IPS-NIHi11 (cell line): ENCODE data around the gene RPS3.

Source experiments
- DNase-seq: peaks from one replicate; pipeline ENCODE4 v3.0.0; 2012; ENCODE audit warnings: mixed read lengths, low spot score

RPS3 gene

GRCh38 chr11:75435571-75435925 lies 36.2 kb downstream of the RPS3 start:
- DNase-seq, result no peak

DNA sequence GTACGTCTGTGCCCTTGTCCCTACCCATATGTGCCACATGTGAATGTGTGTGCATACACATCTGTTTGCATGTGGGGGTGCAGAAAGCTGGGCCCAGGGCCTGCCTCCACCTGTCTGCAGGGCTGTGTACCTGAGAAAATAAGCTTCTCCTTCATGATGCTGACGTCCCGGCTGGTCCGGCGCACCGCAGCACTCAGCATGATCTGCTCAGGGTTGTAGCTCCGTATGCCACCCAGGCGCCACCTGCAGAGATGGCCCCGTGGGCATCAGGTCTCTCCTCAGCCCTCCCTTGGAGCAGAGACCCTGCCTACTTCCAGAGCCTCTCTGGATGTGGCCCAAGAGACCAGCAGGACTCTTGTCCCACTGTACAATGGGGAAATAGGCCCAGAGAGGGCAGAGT lies 37.5 kb downstream of the RPS3 start:
- DNase-seq, result no peak

- DNase-seq, result no peak
Observed at GRCh38 chr11:75437966-75438659, 38.8 kb downstream of the RPS3 start.

DNA sequence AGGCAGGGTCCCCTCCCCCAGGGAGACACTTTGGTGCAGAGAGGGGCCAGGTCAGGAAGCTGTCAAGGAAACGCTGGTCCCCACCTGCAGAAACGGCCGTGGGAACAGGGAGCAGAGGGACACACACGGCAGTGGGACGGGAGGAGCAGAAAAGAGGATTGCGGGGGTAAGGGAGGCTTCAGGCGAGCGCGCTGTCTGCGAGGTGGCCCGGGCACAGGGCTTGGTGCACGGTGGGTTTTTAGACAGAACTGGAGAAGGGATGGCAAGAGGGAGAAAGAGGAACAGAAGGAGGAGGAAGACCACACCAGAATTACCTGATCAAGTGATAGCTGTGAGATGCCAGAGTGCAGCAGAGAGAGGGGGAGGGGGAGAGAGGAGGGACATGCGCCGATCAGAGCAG lies 39.7 kb downstream of the RPS3 start:
- DNase-seq, result no peak

DNA sequence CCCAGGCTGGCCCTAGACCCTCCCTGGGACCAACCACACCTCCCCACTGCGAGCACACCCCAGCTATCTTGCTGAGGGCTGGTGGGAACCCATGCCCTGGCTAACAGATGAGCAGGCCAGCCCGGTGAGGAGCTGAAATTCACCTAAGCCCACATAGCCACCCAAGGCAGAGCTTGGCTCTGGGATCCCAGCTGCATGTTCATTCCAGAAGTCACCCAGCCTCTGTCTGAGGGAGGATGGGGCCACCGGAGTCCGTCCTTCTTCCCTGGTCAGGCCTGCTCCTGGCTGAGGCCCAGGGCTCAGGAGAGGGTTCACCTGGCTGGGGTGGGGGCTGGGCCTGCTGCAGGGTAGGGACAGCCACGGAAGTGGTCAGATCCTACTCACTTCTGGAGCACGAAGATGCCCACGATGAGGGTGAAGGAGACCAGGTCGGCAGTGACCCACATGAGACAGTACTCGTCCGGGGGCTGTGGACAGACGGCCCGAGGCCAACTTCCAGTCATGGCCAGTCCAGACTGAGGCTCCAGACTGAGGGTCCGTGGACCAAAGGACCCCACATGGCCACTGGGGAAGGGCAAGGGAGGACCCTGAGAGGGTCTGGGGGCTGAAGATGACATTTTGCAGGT lies 40.3 kb downstream of the RPS3 start:
- DNase-seq, result no peak

DNA sequence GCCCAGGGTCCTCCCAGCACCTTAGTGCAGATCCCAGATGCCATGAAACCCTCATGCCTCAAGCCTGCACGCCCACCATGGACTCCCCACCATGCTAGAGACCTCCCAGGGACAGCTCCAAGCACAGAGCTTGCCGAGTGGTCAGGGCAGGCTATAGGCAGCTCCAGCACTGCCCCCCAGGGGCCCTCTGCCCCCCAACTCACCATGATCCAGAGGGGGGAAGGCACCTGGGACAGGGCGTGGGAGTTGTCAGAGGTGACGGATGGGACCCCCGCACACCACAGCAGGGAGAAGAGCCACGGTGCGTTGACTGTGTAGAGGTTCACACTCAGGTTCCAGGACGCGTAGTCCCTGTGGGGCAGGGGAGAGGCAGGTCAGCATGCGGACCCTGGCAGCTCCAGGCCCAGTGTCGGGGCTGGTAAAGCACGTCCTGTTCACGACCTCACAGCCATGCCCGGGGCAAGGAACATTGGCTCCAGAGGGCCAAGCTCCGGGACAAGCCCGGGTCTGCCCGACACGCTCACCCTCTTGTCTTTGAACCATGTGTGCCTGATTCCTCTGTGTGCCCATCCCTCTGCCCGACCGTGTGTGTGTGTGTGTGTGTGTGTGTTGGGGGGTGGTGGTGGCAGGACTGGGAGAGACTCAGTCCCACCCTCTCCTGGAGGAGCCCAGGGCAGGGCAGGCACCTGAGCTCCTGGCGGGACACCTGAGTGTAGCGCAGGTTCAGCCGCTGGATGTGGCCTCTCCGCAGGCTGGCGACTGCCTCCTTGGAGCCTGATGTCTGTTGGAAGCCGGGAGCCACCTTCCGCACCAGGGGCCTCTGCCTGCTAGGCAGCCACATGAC lies 41.9 kb downstream of the RPS3 start:
- no peak for DNase-seq

- DNase-seq, result no peak
Observed at GRCh38 chr11:75441804-75442132, 42.5 kb downstream of the RPS3 start.

DNA sequence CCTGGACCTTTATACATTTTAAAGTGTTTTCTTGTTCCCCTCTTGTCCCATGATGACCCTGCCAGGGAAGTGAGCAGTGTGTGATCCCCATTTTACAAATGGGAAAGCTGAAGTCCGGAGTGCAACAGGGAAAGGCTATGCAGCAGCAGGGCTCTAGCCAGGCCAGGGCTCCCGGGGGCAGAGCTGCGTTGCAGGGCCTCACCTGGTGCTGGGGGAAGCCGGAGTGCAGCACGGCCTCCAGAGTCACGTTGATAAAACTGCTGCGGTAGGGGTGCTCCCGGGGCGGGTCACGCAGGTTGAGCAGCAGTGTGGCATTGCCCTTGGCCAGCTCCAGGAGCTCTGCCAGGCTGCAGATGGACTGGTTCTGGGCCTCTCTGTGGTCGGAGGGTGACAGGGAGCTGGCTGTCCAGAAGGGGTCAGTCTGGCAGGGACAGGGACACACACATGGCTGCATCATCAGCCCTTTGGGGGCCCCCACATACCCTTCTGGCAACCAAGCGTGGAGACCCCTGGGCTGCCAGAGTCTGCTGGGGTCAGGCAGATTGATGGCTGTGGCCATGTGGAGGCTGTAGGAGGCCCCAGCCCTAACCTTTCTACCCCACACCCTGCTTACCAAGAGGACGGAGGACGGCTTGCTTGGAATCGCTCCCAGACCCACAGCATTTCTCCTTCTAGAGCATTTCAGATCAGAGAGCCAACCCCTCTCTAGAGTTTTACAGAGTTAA lies 43.0 kb downstream of the RPS3 start:
- DNase-seq, result no peak

- DNase-seq, result no peak
Observed at GRCh38 chr11:75443043-75443442, 43.7 kb downstream of the RPS3 start.

DNA sequence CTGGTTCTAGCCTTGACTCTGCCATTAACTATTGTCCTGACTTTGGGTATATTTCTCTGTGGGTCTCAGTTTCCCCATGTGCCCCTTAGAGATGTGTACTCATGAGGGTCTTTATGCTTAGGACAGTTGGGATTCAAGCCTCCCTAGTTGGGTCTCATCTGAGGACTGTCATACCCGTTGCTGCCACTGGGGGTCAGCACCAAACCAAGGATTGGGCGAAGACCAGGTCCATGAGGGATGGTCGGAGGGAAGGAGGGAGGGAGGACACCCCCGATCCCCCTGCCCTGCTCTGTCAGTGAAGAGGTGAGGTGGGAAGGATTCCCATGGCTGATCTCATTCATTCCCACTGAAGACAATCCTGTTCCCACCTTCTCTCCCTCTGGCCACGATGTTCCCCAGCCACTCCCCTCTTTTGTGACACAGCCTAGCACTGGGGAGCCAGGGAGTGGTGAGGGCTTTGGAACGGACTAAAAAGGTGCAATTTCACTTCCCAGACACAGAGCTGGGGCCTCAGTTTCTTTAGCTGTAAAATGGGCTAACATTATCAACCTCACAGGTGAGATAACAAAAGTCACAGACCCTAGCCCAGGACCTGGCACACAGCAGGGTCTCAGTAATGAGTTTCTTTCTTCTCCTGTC lies 46.1 kb downstream of the RPS3 start:
- peak; percentile 88 for DNase-seq

DNA sequence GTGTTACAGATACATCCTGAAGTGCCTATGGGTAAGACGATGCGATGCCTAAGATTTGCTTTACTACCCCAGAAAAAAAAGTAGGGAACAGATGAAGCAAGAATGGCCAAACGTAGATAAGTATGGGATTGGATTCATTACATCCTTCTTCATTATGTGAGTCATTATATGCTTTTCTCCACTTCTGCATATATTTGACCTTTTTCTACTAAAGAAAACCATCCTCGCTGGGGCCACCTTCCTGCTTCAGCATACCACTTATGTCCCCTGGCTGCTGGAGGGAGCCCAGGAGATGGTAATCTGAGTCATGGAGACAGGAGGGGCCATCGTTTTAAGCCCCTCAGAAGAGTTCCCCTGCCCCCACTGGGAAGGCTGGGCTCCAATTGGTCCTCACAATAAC lies 48.1 kb downstream of the RPS3 start:
- no peak for DNase-seq

DNA sequence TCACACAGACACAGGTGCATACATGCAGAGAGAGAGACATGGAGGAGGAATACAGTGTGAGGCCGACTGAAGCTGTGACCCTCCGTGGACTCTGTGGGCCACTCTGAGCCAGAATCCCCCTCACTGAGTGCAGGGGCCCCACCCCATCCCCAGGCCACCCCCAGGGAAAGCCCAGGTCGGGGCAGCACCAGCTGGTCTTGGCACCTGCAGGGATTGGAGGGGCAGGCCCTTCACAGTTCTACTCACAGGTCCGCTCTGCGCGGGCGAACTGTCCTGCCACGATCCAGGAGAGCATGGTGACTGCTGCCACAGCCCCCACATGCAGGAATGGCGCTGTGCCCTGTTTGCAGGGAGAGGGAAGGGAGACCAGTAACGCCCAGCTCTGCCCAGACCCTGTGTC lies 50.0 kb downstream of the RPS3 start:
- DNase-seq, result no peak

GRCh38 chr11:75449776-75450175 lies 50.5 kb downstream of the RPS3 start:
- DNase-seq, result no peak

- no peak for DNase-seq
Observed at GRCh38 chr11:75450236-75450635, 50.9 kb downstream of the RPS3 start.

- peak; percentile 86 for DNase-seq
Observed at GRCh38 chr11:75450826-75451821, 51.8 kb downstream of the RPS3 start.

GRCh38 chr11:75453916-75454655 lies 54.8 kb downstream of the RPS3 start:
- DNase-seq, result no peak

DNA sequence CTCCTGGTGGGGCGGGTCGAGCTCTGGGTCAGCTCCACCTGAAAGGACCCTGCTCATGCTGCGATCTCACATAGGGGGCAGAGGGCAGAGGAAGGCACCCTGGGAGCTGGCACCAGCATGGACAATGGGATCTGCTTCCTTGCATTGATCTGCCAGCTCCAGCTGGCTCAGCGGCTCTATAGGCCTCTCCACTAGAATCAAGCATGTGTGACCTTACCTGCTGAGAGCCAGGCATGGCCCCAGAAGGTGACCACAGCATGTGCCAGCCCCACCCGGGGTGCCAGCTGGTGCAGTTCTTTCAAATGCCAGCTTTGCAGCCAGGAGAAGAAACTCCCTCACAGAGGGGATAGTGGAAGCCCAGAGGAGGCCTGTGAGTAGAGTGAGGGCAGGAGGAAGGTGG lies 55.7 kb downstream of the RPS3 start:
- DNase-seq, result peak; percentile 47
